HepG2 (cell line): ENCODE results near the gene MSI2.

Source experiments
- MYNN ChIP-seq: sonication (generic); formaldehyde crosslinking; IDR thresholded peaks from 2 replicates; pipeline ENCODE4 v1.4.0; 2020; ENCODE audit warnings: mild to moderate bottlenecking, low read depth, missing genetic modification reagents
- PTBP1 ChIP-seq: fragments of 200-400 bp; formaldehyde crosslinking; IDR thresholded peaks from 2 replicates; pipeline ENCODE4 v1.6.1; 2018; ENCODE audit warnings: low read length, low read depth; ENCODE audit not compliant: poor library complexity, severe bottlenecking
- SNRNP70 ChIP-seq: fragments of 200-400 bp; formaldehyde crosslinking; IDR thresholded peaks from 2 replicates; pipeline ENCODE4 v1.6.1; 2017; ENCODE audit warnings: mild to moderate bottlenecking, low read depth, low read length, moderate library complexity

- TF ChIP-seq PTBP1 (no peak), SNRNP70 (no peak), MYNN (CRISPR knock-in tag) (no peak)
Observed at GRCh38 chr17:57259306-57259705, 3.0 kb downstream of the MSI2 start.
